Activated naive CD4-positive, alpha-beta T cell treated with anti-CD3 and anti-CD28 coated beads, Interleukin-2, amount 50 U/mL, for 24 hours (primary cell): ENCODE results near the gene PRM3.
"Not testable (repeated sequence)": the region's sequence is repeated elsewhere in the genome, so short reads cannot be mapped to it uniquely, and the experiment has no call there.

Experiments
- H3K27ac Mint-ChIP-seq: one replicate; pipeline ENCODE4 v1.8.0; 2021; ENCODE audit warnings: mild to moderate bottlenecking, mixed read lengths
- H3K27me3 Mint-ChIP-seq: one replicate; pipeline ENCODE4 v1.8.0; 2021; ENCODE audit warnings: mixed read lengths
- H3K36me3 Mint-ChIP-seq: one replicate; pipeline ENCODE4 v1.8.0; 2021; ENCODE audit warnings: mixed read lengths
- H3K4me1 Mint-ChIP-seq: one replicate; pipeline ENCODE4 v1.8.0; 2021; ENCODE audit warnings: mixed read lengths
- H3K4me3 Mint-ChIP-seq: one replicate; pipeline ENCODE4 v1.8.0; 2021; ENCODE audit warnings: mild to moderate bottlenecking, mixed read lengths
- H3K9me3 Mint-ChIP-seq: one replicate; pipeline ENCODE4 v1.8.0; 2021; ENCODE audit warnings: mixed read lengths

PRM3 gene

DNA sequence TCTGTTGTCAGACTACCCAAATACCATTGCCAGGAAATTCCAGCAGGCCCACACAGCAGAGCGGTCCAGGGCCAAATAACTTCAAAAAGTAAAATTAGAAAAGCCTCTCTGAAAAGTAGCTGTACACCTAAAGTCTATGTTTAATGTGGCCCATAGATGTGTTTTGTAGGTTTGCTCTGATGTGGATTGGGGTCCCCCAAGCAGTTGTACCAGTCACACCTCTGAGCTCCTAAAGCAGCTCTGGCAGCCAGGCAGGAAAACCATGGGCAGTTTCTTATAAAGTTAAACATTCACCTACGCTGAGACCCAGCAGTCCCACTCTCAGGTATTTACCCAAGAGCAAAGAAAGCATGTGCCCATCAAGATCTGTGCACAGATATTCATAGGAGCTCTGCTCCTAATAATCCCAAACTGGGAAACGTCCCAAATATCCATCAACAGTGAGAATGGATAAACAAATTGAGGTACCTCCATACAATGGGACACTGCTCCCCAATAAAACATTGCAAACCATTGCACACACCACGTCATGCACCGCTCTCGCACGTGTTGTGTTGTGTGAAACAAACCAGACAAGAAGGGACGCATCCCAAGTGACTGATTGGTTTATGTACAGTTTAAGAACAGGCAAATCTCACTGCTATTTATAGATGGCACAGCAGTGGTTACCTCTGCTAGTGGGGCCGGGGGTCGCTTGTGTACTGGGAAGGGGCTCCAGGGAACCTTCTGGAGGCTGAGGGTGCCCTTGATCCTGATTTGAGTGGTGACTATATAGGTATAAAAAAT lies 23.5 kb upstream of the PRM3 start:
- H3K4me1 Mint-ChIP-seq, result peaks cover 26% of the 10 kb centered on the region
- peak overlapping the region; percentile 59 for H3K27ac Mint-ChIP-seq
- peak overlapping the region; percentile 66 for H3K4me3 Mint-ChIP-seq
- H3K9me3 Mint-ChIP-seq, result no peaks in the 10 kb centered on the region
- H3K27me3 Mint-ChIP-seq, result no peaks in the 10 kb centered on the region
- H3K36me3 Mint-ChIP-seq, result no peaks in the 10 kb centered on the region

DNA sequence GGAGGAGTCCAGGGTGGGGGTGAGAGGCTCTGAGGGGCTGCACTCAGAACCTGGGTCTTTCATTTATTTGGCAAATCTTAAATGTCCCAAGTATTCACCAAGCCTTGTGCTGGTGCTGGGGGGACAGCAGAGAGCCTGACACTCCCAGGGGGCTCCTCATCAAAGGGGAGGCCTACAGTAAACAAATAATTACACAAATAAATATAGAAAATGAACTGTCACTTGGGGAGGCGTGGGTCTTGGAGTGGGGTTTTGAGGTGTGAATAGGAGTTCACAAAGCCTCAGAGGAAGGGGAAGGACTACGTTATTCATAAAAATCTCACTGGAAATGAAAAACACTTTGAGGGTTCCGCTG lies 22.9 kb upstream of the PRM3 start:
- Mint-ChIP-seq H3K9me3 (no peaks in the 10 kb centered on the region), H3K4me3 (no peak overlapping the region), H3K36me3 (no peaks in the 10 kb centered on the region), H3K27me3 (no peaks in the 10 kb centered on the region), H3K27ac (no peak overlapping the region), H3K4me1 (peaks cover 26% of the 10 kb centered on the region)

DNA sequence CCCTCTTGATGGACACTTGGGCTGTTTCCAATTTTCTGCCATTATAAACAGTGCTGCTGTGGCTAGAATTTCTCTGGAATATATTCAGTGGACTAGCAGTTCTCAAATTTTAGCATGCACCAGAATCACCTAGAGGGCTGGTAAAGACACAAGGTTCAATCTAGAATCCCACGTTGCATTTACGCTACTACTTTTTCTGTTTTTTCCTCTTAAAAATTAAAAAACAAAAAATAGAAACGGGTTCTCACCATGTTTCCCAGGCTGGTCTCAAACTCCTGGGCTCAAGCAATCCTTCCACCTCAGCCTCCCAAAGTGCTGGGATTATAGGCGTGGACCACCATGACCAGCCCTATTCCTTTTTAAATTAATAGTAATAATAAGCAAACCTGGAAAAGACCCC lies 22.2 kb upstream of the PRM3 start:
- no peak overlapping the region for H3K27ac Mint-ChIP-seq
- no peaks in the 10 kb centered on the region for H3K27me3 Mint-ChIP-seq
- H3K4me1 Mint-ChIP-seq, result peaks cover 26% of the 10 kb centered on the region
- H3K36me3 Mint-ChIP-seq, result no peaks in the 10 kb centered on the region
- no peaks in the 10 kb centered on the region for H3K9me3 Mint-ChIP-seq
- H3K4me3 Mint-ChIP-seq, result no peak overlapping the region

DNA sequence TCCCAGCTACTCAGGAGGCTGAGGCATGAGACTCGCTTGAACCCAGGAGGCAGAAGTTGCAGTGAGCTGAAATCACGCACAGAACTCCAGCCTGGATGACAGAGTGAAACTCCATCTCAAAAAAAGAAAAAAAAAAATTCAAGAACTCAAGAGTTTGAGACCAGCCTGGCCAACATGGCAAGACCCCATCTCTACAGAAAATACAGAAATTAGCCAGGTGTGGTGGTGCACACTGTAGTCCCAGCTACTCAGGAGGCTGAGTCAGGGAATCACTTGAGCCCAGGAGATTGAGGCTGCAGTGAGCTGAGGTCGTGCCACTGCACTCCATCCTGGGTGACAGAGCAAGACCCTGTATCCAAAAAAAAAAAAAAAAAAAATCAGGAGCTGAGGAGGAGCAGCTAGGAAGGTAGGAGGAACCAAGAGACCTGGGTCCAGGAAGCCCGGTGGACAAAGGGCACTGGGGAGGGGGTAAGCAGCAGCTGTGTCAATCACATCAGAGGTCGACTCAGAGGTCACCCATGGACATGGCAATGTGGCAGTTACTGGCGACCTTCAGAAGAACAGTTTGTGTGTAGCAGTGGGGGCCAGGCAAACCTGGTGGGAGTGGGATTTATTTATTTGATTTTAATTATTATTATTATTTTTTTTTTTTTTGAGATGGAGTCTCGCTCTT lies 18.8 kb upstream of the PRM3 start:
- Mint-ChIP-seq H3K27ac (no peak overlapping the region), H3K36me3 (no peaks in the 10 kb centered on the region), H3K4me1 (peaks cover 6% of the 10 kb centered on the region), H3K27me3 (no peaks in the 10 kb centered on the region), H3K9me3 (no peaks in the 10 kb centered on the region), H3K4me3 (no peak overlapping the region)

DNA sequence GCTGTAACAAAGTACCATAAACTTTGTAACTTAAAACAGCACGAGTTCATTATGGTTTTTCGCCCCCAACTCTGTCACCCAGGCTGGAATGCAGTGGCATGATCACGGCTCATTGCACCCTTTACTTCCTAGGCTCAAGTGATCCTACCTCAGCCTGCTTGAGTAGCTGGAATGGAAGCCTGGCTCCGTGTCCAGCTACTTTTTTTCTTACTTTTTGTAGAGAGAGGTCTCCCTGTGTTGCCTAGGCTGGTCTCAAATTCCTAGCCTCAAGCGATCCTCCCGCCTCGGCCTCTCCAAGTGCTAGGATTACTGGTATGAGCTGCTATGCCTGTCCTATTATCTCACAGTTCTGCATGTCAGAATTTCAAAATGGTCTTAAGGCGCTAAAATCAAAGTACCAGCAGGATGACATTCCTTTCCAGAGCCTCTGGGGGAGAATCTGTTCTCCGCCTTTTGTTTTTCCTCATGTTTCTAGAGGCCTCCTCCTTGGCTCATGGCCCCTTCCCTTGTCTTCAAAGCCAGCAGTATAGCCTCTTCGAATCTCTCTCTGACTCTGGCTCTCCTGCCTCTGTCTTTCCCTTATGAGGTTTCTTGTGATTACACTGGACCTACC lies 17.8 kb upstream of the PRM3 start:
- H3K9me3 Mint-ChIP-seq, result no peaks in the 10 kb centered on the region
- no peak overlapping the region for H3K27ac Mint-ChIP-seq
- no peaks in the 10 kb centered on the region for H3K27me3 Mint-ChIP-seq
- no peaks in the 10 kb centered on the region for H3K36me3 Mint-ChIP-seq
- no peaks in the 10 kb centered on the region for H3K4me1 Mint-ChIP-seq
- no peak overlapping the region for H3K4me3 Mint-ChIP-seq

DNA sequence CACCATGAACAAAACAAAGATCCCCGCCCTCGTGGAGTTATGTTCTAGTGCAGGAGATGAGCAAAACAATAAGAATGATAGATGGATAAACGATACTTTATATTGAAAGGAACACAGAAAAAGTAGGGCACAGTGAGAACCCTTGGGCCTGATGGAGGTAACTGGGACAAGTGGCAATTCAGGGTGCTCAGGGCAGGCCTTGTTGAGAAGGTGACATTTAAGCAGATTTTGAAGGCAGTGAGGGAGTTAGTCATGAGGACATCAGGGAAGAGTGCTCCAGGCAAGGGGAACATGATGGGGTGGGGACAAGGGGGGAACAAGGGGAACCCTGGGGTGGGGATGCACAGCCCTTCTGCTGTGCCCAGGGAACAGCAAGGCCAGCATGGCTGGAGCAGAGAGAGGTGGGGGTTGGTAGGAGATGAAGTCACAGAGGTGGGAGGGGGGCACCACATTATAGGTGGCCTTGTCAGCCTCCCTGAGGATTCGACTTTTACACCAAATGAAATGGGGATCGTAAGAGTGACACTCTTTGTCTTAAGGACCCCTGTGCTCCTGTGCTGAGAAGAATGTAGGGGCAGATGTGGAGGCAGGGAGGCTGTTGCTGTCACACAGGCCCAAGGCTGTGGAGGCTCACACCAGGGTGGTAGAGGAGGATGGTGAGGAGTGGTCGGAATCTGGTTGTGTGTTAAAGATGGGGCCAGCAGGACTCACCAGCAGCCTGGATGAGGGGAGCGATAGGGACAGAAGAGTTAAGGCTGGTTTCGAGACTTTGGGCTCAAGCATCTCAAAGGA lies 16.9 kb upstream of the PRM3 start:
- Mint-ChIP-seq H3K36me3 (no peaks in the 10 kb centered on the region), H3K4me1 (no peaks in the 10 kb centered on the region), H3K4me3 (no peak overlapping the region), H3K27me3 (no peaks in the 10 kb centered on the region), H3K27ac (peak overlapping the region; percentile 37), H3K9me3 (no peaks in the 10 kb centered on the region)

DNA sequence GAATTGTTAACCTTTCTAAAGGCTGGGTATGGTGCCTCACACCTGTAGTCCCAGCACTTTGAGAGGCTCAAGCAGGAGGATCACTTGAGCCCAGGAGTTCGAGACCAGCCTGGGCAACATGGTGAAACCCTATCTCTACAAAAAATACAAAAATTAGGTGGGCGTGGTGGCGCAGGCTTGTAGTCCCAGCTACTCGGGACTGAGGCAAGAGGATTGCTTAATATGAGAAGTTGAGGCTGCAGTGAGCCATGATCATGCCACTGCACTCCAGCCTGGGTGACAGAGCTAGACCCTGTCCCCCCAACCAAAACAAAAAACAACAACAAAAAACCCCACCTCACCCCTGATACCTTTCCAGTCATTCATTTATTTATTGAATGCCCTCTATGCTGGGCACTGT lies 16.3 kb upstream of the PRM3 start:
- not testable (repeated sequence) for H3K27ac Mint-ChIP-seq, H3K4me3 Mint-ChIP-seq, H3K27me3 Mint-ChIP-seq, H3K9me3 Mint-ChIP-seq, H3K36me3 Mint-ChIP-seq, H3K4me1 Mint-ChIP-seq

DNA sequence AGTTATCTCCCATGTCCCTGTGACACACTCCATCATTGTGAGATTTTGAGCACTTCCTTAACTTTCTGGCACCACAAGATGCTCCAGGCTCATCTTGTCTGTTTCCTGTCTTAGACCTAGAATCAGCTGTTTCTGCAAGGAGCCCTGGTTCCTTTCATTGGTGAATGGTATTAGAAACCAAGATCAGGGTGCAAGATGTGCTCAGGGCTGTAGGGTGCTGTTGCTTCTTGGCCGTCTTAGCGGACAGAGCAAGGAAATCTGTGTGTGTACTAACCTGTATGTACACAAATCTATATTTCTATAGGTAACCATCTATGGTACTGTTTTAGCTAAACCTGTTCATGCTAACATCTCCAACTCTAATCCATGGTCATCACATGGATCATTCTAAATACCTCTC lies 15.8 kb upstream of the PRM3 start:
- no peaks in the 10 kb centered on the region for H3K4me1 Mint-ChIP-seq
- no peak overlapping the region for H3K27ac Mint-ChIP-seq
- no peak overlapping the region for H3K4me3 Mint-ChIP-seq
- H3K36me3 Mint-ChIP-seq, result no peaks in the 10 kb centered on the region
- H3K27me3 Mint-ChIP-seq, result no peaks in the 10 kb centered on the region
- no peaks in the 10 kb centered on the region for H3K9me3 Mint-ChIP-seq

DNA sequence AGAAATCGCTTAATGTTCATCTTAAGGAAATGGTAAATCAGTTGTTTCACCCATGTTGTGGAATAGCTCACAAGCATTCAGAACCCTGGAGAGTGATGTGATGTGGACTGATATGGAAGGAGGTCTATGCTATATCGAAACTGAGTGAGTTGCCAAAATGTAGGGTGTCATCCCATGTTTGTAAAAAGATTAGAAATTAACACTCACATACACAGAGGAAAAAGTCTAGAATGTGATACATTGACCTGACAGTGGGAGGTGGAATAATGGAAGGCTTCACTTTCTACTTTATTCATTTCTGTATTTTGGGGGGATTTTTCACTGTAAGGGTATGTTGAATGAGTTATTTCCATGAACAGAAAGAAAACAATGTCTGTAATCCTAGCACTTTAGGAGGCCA lies 12.4 kb upstream of the PRM3 start:
- H3K9me3 Mint-ChIP-seq, result no peaks in the 10 kb centered on the region
- no peak overlapping the region for H3K4me3 Mint-ChIP-seq
- H3K27me3 Mint-ChIP-seq, result no peaks in the 10 kb centered on the region
- H3K27ac Mint-ChIP-seq, result no peak overlapping the region
- H3K4me1 Mint-ChIP-seq, result no peaks in the 10 kb centered on the region
- no peaks in the 10 kb centered on the region for H3K36me3 Mint-ChIP-seq

DNA sequence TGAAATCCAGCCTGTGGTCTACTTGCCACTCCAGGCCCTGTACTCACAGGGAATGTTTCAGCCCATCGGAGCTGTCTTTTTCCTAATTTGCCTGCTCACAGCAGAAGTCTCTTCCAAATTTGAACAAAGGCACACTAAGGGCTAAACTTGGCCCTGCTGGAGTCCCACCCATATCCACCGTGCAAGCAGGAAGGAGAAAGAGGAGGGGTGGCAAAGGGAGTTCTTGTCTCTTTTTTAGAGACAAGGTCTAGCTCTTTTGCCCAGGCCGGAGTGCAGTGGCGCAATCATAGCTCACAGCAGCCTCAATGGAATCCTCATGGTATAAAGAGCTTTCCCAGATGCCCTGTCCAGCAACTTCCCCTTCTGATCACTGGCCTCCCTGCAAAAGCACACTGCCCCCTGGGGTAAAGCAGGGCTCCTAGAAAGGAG lies 10.4 kb upstream of the PRM3 start:
- Mint-ChIP-seq H3K27me3 (no peaks in the 10 kb centered on the region), H3K9me3 (no peaks in the 10 kb centered on the region), H3K4me3 (no peak overlapping the region), H3K4me1 (no peaks in the 10 kb centered on the region), H3K27ac (no peak overlapping the region), H3K36me3 (no peaks in the 10 kb centered on the region)

DNA sequence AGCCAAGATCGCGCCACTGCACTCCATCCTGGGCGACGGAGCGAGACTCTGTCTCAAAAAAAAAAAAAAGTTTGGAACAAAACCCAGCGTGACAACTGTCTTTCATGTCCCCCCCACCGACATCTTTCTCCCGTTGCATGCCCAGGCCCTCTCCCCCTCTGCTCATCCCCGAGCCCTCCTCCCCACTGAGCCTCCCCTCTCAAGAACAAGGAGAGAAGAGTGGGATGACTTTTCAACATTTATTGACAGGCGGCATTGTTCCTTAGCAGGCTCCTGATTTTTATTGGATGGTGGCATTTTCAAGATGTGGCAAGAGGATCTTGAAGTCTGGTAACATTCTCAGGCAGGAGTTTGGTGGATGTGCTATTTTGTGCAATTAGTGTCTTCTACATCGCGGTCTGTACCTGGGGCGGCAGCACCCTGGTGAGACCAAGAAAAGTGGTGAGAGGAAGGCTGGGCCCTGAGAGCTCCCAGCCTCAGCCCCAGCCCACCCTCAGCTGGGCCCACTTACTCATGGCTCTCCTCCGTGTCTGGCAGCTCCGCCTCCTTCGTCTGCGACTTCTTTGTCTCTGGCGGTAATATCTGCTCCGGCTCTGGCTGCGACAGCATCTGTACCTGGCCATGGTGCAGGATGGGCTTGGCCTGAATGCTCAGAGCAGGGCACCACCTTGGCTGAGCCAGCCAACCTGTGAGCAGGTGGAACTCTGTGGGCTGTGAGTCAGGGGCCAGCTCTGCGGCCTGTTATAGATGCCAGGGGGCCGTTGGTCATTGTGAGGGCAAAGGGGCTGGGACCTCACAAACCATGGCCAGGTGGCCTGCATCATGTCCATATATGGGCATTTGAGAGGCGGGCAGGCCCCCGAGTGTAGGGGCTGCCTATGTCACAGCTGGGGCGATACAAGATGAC lies 7.4 kb upstream of the PRM3 start, which contains the start of gene PRM1:
PRM1 (minus strand) TSS at position 715 of the 907 bp plus-strand sequence; CDS start at position 623, 92 bp downstream.
- H3K36me3 Mint-ChIP-seq, result no peaks in the 10 kb centered on the region
- no peaks in the 10 kb centered on the region for H3K27me3 Mint-ChIP-seq
- H3K4me3 Mint-ChIP-seq, result no peak within 1 kb of the TSS
- peak within 1 kb of the TSS; percentile 35 for H3K27ac Mint-ChIP-seq
- H3K9me3 Mint-ChIP-seq, result no peaks in the 10 kb centered on the region
- no peaks in the 10 kb centered on the region for H3K4me1 Mint-ChIP-seq

DNA sequence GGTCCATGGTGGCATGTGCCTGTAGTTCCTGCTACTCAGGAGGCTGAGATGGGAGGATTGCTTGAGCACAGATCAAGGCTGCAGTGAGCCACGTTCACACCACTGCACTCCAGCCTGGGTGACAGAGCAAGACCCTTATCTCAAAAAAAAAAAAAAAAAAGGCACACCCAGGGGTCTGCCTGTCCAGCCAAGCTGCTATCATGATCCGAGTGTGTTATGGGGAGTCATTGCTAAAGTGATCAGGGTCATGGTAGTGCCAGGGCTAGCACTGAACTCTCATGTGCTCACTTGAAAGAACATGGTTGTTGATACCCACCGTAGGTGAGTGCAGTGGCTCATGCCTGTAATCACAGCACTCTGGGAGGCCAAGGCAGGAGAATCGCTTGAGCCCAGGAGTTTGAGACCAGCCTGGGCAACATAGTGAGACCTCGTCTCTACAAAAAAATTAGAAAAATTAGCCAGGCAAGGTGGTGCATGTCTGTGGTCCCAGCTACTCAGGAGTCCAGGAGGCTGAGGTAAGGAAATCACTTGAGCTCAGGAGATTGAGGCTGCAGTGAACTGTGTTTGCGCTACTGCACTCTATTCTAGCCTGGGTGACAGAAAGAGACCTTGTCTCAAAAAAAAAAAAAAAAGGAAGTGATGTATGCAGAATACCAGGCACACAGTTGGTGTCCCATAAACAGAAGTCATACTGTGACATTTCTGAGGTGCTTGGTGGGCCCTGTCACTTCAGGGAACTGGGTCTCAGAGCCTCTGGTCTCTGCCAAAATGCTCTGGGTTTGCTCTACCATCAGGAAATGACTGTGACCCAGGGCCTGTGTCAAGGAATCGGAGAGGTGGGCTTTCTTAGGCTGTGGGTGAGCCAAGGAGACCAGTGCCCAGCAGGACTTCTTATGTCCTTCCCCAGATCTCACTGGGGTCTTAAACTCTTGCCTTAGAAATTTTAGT lies 5.5 kb upstream of the PRM3 start:
- Mint-ChIP-seq H3K4me3 (no peak overlapping the region), H3K27ac (no peak overlapping the region), H3K4me1 (no peaks in the 10 kb centered on the region), H3K36me3 (no peaks in the 10 kb centered on the region), H3K9me3 (no peaks in the 10 kb centered on the region), H3K27me3 (no peaks in the 10 kb centered on the region)

DNA sequence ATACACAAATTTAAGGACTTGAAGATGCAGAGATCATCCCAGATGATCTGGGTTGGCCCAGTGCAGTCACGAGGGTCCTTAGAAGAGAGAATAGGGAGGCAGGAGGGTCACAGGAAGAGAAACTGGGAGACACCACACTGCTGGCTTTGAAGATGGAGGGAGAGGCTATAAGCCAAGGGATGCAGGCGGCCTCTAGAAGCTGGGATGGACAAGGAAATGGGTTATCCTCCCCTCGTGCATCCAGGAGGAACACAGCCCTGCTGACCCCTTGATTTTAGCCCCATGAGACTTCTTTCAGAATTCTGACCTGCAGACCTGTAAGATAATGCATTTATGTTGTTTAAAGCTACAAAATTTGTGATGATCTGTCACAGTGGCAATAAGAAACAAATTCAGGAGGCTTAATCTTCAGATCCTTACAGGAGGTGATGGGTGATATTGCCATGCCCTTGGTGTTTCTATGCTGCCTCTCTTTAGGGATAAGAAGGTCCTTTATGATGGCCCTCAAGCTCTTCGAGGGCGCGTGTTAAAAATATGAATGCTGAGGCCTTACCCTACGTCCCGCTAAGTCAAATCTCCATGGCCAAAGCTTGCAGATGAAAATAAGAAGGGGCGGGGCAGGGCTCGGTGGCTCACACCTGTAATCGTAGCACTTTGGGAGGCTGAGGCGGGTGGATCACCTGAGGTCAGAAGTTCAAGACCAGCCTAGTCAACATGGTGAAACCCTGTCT lies 4.3 kb upstream of the PRM3 start:
- H3K27me3 Mint-ChIP-seq, result no peaks in the 10 kb centered on the region
- no peaks in the 10 kb centered on the region for H3K36me3 Mint-ChIP-seq
- H3K4me3 Mint-ChIP-seq, result no peak overlapping the region
- no peaks in the 10 kb centered on the region for H3K4me1 Mint-ChIP-seq
- H3K9me3 Mint-ChIP-seq, result no peaks in the 10 kb centered on the region
- no peak overlapping the region for H3K27ac Mint-ChIP-seq
